GM19099 (cell line): Measurements from ENCODE around the gene SLC2A10.

Experiments used
- POLR2A ChIP-seq: IDR thresholded peaks from 3 replicates; pipeline ENCODE4 v1.6.1; 2011; ENCODE audit warnings: low read depth; ENCODE audit not compliant: insufficient read length; ENCODE audit errors: extremely low read depth

SLC2A10 gene

DNA sequence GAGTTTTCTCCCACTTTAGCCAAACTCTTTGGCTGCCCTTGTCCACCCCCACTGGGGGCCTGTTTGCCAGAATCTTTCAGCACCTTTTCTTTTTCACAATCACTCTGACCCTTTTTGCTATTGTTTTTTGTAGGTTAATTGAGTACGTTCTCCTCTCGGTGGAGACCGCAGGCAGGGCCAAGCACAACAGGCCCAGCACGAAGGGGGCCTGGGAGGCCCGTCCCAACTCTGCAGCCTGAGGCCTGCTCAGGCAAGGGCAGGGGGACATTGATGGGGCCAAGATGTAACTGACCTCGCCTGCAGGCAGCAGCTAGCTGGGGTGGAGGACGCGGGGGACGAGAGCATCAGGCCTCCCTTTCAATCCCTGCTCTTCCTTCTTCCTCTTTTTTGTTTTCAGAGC, 47.7 kb downstream of the SLC2A10 start:
- TF ChIP-seq POLR2A, result no peak

DNA sequence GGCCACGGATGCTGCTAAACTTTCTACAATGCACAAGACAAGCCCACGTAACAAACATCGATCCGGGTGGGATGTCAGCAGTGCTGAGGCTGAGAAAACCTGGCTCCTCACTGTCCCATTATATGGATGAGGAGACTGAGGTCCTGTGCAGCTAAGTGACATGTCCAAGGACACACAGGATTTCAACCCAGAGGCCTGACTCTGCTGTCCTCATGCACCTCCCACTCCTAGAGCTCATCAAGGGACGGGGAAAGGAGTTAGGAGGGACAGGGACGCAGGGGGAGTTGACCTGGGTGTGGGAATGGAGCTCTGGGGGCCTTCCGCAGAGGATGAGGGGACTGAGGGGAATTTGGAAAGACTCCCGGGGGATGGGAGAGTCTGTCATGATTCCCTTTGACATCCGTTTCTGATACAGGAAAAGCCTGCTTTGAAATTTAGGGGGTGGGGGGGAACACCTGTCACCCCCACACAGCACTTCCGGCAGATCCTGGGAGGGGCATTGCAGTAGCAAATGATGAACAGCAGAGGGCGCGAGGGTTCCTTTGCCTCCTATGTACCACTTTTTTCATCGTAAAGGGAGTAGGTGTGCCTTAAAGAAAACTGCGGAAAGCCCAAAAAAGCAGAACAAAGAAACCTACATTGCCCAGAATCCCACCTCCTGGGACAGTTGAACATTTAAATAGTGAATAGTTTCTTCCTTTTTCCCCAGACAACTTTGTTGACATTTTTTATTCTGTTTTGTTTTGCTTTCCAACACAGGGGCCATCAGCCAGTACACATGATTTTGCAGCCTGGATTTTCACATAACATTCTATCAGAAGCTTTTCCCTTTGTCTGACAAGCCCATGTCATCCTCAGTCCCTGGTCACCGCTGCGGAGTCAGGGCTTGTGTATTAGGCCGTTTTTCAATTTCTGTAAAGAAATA, 48.6 kb downstream of the SLC2A10 start:
- TF ChIP-seq POLR2A, result no peak

DNA sequence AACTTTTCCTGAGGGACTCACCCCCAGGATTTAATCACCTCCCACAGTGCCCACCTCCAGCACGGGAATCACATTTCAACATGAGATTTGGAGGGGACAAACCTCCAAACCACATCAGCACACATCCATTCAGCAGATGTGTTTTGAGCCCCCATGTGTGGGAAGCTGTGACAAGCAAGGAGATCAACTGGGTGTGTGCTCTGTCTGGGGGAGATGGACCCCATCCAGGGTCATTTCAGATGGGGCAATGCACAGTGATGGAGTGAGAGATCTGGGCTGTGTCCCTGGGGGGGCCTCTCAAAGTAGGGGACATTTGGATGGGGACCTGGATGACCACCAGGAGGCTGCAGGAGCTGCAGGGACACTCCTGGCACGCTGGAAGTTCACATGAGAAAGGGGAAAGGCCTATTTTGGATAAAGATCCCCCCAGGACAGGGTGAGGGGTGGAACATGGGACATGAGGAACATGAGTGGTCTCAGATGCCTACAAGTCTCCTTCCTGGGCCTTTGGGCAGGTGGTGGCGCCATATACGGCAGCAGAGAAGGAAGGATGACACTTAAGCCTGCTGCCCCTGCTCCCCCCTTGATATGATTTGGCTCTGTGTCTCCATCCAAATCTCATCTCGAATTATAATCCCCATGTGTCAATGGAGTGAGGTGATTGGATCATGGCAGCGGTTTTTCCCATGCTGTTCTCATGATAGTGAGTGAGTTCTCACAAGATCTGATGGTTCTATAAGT, 49.6 kb downstream of the SLC2A10 start:
- no peak for TF ChIP-seq POLR2A

DNA sequence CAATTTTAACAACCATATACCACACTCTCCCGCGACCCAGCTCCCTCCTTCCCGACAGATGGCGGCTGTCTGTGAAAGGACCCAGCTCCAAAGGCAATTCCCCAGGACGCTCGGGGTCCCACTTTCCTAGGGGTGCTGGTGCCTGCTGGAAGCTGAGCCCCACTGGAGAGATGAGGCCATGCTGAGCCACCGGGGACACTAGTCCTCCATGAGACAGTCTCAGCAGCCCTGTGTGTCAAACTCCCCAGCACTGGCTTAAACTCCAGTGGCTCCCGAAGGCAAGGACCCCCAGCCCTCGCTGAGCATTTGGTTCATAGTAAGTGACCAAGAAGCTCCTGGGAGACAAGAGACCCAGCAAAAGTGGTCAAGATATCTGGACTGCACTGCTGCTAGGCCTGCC, 52.1 kb downstream of the SLC2A10 start:
- no peak for TF ChIP-seq POLR2A

DNA sequence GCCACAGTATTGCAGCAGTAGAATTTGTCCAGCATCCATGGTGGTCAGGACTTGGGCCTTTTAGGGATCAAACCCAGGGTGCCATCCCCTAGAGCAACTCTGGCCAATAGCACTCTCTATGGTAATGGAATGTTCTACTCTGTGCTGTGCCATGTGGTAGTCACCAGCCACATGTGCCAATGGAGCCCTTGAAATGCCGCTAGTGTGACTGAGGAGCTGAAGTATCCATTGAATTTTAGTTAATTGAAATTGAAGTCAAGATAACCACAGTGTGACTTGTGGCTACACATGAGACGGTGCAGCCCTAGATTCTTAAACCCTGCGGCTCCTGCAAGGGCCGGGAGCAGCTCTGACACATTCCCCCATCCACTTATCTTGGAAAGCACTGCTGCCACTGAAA, 54.6 kb downstream of the SLC2A10 start:
- no peak for TF ChIP-seq POLR2A

DNA sequence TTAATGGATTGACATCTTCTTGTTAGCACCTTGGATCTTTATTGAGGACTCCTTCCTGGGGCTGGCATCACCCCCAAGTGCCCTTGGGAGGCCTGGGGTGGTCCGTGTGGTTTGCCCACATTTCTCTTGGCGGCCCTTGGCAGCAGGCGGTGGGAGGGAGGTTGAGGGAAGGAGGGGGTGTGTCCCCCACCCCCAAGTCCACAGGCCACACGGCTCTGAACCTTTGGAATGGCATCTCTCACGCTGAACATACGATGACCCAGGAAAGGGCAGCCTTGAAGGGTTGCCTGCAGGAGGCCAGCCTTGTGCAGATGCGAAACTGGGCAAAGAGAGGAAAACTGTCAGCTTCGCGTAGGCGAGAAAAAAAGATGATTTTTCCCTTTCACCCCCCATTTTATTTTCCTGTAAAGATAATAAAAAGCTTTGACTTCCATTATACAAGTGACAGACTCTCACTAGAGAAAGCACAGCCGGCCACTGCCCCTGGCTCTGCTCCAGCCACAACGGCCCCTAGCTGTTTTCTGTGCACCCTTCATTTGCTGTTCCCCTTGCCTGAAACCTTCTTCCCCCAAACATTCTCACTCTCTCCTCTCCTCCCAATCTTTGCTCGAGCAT, 56.2 kb downstream of the SLC2A10 start:
- TF ChIP-seq POLR2A, result no peak

DNA sequence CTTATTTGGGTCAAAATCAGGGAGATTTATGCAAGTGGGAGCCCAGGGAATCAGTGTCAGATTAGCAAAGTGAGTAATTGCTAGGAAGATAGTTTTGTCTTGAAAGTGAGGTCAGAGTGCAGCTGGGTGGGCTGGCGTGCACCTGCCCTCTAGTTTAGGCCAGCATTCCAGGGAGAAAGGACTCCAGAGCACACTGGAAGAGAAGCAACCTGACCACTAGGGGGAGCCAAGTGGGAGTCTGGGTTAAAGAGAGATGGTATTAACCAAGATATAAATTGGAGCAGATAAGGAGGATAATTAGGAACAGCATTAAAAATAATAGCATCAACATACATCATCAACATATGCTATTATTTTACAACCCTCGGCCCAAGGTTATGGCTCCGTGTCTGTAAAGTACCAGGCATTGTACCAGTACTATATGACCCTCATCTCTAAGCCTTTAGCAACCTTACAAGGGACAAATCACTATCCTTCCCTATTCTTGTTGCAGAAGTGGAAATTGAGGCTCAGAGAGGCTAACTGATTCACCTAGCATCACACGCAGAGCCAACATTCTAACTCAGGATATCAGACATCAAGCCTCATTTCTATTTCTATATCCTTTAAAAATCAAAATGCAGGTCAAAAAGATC, 57.8 kb downstream of the SLC2A10 start:
- TF ChIP-seq POLR2A, result no peak

DNA sequence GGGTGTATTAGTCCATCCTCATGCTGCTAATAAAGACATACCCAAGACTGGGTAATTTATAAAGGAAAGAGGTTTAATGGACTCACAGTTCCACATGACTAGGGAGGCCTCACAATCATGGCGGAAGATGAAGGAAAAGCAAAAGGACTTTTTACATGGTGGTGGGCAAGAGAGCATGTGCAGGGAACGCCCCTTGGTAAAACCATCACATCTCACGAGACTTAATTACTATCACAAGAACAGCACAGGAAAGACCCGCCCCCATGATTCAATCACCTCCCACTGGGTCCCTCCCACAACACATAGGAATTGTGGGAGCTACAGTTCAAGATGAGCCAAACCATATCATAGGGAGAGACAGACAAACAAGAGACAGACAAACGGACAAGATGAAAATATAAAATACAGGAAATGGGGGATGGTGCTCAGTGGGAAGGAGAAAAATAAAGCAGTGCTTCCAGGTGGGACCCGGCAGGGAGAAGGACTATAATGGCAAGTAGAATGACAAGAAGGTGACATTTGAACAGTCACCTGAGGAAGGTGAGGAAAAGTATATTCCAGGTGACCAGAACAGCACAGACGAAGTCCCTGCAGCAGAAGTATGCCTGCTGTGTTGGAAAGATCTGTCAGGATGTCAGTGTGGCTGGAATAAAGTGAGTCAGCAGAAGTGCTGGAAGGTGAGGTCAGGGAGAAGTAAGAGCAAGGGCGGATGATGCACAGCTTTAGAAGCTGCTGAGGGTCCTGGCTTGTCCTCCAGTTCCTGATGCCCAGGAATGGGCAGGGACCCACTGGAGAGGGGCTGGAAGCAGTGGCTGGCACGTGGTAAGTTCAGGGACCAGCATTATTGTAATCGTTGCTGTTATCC, 61.1 kb downstream of the SLC2A10 start:
- no peak for TF ChIP-seq POLR2A

DNA sequence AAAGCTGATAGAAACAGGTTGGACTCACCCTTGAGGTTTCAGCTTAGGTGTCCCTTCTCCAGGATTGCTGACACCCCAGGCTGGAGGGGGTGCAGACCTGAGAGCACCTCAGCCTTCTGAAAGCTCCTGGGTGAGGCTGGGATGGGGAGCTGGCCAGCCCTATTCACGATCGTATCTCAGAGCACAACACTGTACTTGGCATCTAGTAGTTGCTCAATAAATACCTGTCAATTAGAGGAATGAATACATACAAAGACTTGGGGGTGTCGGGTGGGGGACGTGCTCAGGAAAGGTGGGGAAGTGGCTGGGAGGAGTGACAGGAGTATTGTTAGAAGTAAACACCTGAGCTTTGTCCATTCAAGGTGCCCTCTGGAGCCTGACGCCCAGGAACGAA, 61.7 kb downstream of the SLC2A10 start:
- TF ChIP-seq POLR2A, result no peak

DNA sequence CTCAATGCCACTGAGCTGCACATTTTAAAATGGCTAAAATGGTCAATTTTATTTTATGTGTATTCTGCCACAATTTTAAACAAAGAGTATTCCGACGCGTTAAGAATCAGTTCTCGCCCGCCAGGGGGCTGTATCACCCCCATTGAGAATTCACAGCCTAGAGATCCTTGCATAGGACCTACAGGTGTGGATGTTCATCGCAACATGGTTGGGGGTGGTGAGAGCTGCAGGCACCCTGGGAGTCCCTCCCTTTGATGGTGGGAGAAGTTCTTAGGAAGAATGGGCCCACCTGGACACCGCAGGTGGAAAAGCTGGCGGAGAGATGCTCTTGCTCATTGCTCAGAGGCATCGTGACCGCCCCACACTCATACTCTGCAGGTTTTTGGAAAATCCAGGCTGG, 63.5 kb downstream of the SLC2A10 start:
- TF ChIP-seq POLR2A, result no peak

DNA sequence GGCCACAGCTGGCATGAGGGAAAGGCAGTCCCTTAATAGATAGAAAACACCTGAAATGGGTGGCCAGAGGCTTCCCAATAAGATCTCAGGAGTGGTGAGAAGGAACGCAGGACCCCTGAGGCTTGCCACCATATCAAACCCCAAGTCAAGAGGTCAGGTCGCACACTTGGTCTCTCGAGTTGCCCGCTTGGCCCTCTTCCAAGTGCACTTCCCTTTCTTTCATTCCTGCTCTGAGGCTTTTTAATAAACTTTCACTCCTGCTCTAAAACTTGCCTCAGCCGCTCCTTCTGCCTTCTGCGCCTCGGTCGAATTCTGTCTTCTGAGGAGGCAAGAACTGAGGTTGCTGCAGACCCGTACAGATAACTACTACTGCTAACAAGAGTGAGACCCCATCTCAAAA, 64.2 kb downstream of the SLC2A10 start:
- no peak for TF ChIP-seq POLR2A

DNA sequence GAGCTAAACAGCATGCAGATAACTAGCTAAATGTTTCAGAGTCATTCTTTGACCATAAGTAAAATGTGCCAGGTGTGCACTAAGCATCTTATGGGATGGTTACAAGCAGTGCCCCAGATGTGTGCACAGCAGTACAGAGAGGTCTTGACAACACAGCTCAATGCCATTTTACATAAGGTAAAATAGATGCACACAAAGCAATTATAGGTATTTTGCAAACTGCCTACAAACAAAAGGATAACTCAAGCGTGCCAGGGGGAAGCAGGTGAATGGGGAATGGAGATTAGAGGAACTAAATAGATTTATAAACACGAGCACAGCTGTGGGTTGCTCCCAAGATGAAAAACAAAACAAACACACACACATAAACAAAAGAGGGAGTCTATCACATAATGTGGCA, 64.8 kb downstream of the SLC2A10 start:
- no peak for TF ChIP-seq POLR2A

DNA sequence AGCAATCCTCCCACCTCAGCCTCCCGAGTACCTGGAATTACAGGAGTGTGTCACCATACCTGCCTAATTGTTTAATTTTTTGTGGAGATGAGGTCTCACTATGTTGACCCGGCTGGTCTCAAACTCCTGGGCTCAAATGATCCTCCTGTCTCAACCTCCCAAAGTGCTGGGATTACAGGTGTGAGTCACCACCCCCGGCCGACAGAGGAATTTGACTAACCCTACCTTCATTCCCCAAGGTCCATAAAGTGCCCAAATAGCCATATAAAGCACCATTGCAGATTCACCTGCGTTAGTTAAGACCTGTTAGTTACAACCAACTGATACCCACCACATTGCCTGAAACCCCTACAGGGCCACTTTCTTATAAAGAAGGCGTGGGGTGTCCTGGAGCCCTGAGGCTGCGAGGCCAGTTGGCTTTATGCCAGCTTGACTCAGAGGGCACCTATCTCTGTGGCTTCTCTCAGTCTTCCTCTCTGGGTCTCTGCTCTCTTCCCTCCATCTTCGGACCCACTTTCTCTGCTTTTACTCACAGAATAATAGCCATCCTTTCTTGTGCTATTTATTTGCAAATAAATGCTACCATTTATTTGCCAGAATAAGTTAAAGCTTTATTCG, 65.6 kb downstream of the SLC2A10 start:
- TF ChIP-seq POLR2A, result no peak

DNA sequence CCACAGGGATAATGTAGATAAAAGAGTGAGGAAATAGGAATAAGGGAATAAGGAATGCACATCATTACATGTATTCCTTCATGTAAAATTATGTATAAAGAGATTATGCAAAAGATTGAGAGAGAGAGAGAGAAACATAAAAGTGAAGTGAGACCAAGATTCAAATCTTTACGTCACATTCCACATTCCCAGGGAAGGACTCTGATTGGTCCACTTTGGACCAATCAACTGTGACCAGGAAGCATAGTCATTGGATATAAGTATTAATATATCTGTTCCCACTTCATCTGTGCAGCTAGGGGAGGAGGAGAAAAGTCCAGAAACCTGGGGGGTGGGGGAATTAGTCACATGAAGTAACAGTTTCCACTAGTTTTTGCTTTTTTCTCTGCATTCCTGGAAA, 66.4 kb downstream of the SLC2A10 start:
- TF ChIP-seq POLR2A, result no peak
